ENCODE data around the gene DDI2. TPM values are rescaled to one million over a fixed set of nuclear protein-coding genes. Genes with fewer than 3 reads are reported as not detected.

Gene DDI2
- total and polyA plus RNA-seq, 4 donors, result 7.2 to 94.3 (median 24.2) TPM

DNA sequence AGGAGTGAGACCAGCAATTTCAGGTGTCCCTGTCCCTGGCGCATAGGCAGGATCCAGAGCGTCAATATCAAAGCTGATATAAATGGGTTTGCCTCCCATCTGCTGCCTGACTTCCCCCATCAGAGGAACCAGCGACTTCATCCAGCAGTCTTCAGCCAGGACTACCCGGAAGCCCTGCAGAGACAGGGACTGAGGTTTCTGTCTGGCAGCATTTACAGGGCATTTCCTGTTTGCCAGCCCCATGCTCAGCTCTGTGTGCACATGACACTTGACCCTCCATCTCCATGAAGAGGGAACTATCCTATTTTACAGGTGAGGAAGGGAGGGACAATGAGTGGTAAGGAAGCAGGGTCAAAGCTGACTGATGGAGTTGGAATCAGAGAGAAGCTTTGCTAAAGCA lies 39.6 kb upstream of the DDI2 start:
- no peak for ATAC-seq (ENCODE audit: insufficient read depth, low FRiP score)
- no peak overlapping the region for H3K9ac ChIP-seq (ENCODE audit: insufficient read depth in 1 of 2, low read length in 2 of 2)

DNA sequence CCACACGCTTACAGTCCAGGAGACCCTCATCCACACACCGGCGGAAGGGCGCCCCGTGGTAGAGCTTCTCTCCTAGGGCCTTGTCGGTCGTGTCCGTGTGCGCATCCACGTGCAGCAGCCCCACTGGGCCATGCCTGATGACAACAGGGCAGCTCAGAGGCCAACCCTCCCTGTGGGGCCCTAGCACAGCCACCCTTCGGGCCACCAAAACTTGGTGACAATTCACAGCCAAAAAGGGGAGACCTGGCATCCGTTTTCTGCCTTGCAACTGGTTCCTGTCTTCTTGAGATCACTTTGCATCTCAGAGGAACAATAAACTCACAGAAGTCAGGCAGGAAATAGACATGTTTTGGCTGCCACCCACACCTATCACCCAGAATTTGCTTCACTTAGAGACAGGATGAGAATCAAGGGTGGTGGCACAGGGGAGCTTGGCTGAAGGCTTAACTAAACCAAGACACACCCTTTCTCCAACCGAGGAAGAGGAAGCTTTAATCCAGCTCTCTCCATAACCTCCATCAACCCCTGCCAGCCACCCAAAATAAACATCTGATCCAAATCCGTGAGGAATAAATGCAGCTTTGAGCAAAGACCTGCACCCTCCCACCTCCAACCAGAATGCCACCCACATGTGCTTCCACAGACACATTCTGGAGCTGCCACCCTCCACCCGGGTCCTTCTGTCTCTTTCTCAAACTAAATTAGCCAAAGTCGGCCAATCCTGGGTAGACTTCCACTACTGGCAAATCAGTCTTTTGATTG lies 38.2 kb upstream of the DDI2 start:
- DNase-seq (no peak), ATAC-seq (ENCODE audit: insufficient read depth, low FRiP score) (no peak)
- H3K4me3 ChIP-seq, result no peak overlapping the region
- peaks cover 0 to 7% (median 3%) of the 10 kb centered on the region in 5 donors for H3K4me1 ChIP-seq (ENCODE audit: control insufficient read depth in 5 of 5, insufficient read depth in 5 of 5, low read length in 5 of 5)
- H3K9me3 ChIP-seq (ENCODE audit: control insufficient read depth in 4 of 4, insufficient read depth in 3 of 4, low read length in 3 of 4), result no peaks in the 10 kb centered on the region
- H3K27ac ChIP-seq (ENCODE audit: low read depth in 1 of 2, low read length in 1 of 2), result no peak overlapping the region
- 80 to 84% methylated on average over 16 of the region's 16 CpGs for WGBS, 2 donors
- H3K36me3 ChIP-seq (ENCODE audit: control insufficient read depth in 4 of 4, insufficient read depth in 4 of 4, low read length in 4 of 4), result peaks cover 0 to 1% (median 0%) of the 10 kb centered on the region in 4 donors
- no peak overlapping the region for H3K9ac ChIP-seq (ENCODE audit: insufficient read depth in 1 of 2, low read length in 2 of 2)
- TF ChIP-seq, protein P1, sequence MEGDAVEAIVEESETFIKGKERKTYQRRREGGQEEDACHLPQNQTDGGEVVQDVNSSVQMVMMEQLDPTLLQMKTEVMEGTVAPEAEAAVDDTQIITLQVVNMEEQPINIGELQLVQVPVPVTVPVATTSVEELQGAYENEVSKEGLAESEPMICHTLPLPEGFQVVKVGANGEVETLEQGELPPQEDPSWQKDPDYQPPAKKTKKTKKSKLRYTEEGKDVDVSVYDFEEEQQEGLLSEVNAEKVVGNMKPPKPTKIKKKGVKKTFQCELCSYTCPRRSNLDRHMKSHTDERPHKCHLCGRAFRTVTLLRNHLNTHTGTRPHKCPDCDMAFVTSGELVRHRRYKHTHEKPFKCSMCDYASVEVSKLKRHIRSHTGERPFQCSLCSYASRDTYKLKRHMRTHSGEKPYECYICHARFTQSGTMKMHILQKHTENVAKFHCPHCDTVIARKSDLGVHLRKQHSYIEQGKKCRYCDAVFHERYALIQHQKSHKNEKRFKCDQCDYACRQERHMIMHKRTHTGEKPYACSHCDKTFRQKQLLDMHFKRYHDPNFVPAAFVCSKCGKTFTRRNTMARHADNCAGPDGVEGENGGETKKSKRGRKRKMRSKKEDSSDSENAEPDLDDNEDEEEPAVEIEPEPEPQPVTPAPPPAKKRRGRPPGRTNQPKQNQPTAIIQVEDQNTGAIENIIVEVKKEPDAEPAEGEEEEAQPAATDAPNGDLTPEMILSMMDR (IDR thresholded peaks at IDR 0.05; ENCODE audit: control extremely low read depth, extremely low read depth), result no peak
- no peaks in the 10 kb centered on the region for H3K27me3 ChIP-seq (ENCODE audit: control insufficient read depth in 3 of 3, insufficient read depth in 3 of 3, low read length in 2 of 3)

More for the DNA sequence above, 39.6 kb upstream of the DDI2 start:
- Histone ChIP-seq H3K9me3 (ENCODE audit: control insufficient read depth in 4 of 4, insufficient read depth in 3 of 4, low read length in 3 of 4) (no peaks in the 10 kb centered on the region), H3K4me3 (no peak overlapping the region), H3K4me1 (ENCODE audit: control insufficient read depth in 5 of 5, insufficient read depth in 5 of 5, low read length in 5 of 5) (peaks cover 0 to 10% (median 3%) of the 10 kb centered on the region in 5 donors), H3K27me3 (ENCODE audit: control insufficient read depth in 3 of 3, insufficient read depth in 3 of 3, low read length in 2 of 3) (no peaks in the 10 kb centered on the region), H3K27ac (ENCODE audit: low read depth in 1 of 2, low read length in 1 of 2) (no peak overlapping the region), H3K36me3 (ENCODE audit: control insufficient read depth in 4 of 4, insufficient read depth in 4 of 4, low read length in 4 of 4) (peaks cover 0 to 1% (median 0%) of the 10 kb centered on the region in 4 donors)
- WGBS, 2 donors, result 59 to 63% methylated on average over 4 of the region's 4 CpGs
- TF ChIP-seq, protein P1 (IDR thresholded peaks at IDR 0.05; ENCODE audit: control extremely low read depth, extremely low read depth), result no peak
- no peak for DNase-seq

DNA sequence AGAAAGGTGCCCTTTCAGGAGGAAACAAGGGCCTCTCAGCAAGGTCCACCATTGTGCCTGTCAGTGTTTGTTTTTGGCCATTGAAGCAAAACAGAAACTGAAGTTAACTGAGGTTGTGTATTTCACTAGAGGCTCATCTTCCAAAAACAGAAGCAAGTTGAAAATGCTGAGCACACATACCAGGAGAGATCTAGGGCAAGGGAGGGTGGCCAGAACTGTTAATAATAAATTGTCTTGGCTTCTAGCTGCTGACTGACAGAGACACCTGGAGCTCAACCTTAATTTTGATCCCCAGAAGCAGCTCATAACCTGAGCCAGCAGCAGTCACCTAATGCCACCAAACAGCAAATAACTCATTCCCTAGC lies 37.6 kb upstream of the DDI2 start:
- no peak overlapping the region for H3K9ac ChIP-seq (ENCODE audit: insufficient read depth in 1 of 2, low read length in 2 of 2)
- peaks cover 0 to 1% (median 0%) of the 10 kb centered on the region in 4 donors for H3K36me3 ChIP-seq (ENCODE audit: control insufficient read depth in 4 of 4, insufficient read depth in 4 of 4, low read length in 4 of 4)
- H3K27me3 ChIP-seq (ENCODE audit: control insufficient read depth in 3 of 3, insufficient read depth in 3 of 3, low read length in 2 of 3), result no peaks in the 10 kb centered on the region
- H3K9me3 ChIP-seq (ENCODE audit: control insufficient read depth in 4 of 4, insufficient read depth in 3 of 4, low read length in 3 of 4), result no peaks in the 10 kb centered on the region
- TF ChIP-seq, protein P1 (IDR thresholded peaks at IDR 0.05; ENCODE audit: control extremely low read depth, extremely low read depth), result no peak
- DNase-seq (no peak), ATAC-seq (ENCODE audit: insufficient read depth, low FRiP score) (no peak)
- H3K4me3 ChIP-seq, result no peak overlapping the region
- peaks cover 0 to 8% (median 3%) of the 10 kb centered on the region in 5 donors for H3K4me1 ChIP-seq (ENCODE audit: control insufficient read depth in 5 of 5, insufficient read depth in 5 of 5, low read length in 5 of 5)
- no peak overlapping the region for H3K27ac ChIP-seq (ENCODE audit: low read depth in 1 of 2, low read length in 1 of 2)
